Measurements from ENCODE around the gene PPP1CC. TPM values are rescaled to one million over a fixed set of nuclear protein-coding genes. Genes with fewer than 3 reads are reported as not detected.
A peak's percentile ranks its signal among the peaks of the same experiment; 100 is the strongest.

PPP1CC gene
- total and polyA plus RNA-seq, 7 experiments from 2014 or later, result 108 to 218 (median 138) TPM

- H3K4me1 Mint-ChIP-seq, result peaks cover 21 to 44% (median 34%) of the 10 kb centered on the region in 7 donors
- POLR2A ChIA-PET, result interaction anchor here (0.8 kb wide), 1 partner anchor 1670 kb away, joined by 3 read pairs; no protein-coding TSS in a partner anchor
- CTCF ChIA-PET, result no interaction called here
- H3K27ac Mint-ChIP-seq, result peak overlapping the region in 4 of 9 donors; percentile 28 to 58 (median 46)
- Histone ChIP-seq H3K36me3 (ENCODE audit: control insufficient read depth in 2 of 3, insufficient read depth in 3 of 3, low read length in 3 of 3) (no peaks in the 10 kb centered on the region), H3K27ac (ENCODE audit: low read depth, low read length) (no peak overlapping the region), H3K27me3 (ENCODE audit: control insufficient read depth in 2 of 2, insufficient read depth in 2 of 2, low read length in 2 of 2) (no peaks in the 10 kb centered on the region), H3K9me3 (ENCODE audit: control insufficient read depth in 2 of 3, low read length in 3 of 3) (no peaks in the 10 kb centered on the region), H3K4me3 (ENCODE audit: low read length) (no peak overlapping the region), H3K4me1 (ENCODE audit: control insufficient read depth in 2 of 2, insufficient read depth in 2 of 2, low read length in 2 of 2) (peaks cover 5 to 25% of the 10 kb centered on the region in 2 donors)
- peaks cover 0 to 5% (median 0%) of the 10 kb centered on the region in 5 donors for H3K36me3 Mint-ChIP-seq
- no peak for DNase-seq
- no peaks in the 10 kb centered on the region for H3K9me3 Mint-ChIP-seq
- no peak overlapping the region for H3K4me3 Mint-ChIP-seq
- intact Hi-C loops (cut with micrococcal nuclease), result no loop called here
- no peaks in the 10 kb centered on the region for H3K27me3 Mint-ChIP-seq
- ATAC-seq, result no peak
These were observed 39.4 kb upstream of the PPP1CC start for GRCh38 chr12:110782094-110782493.

- ATAC-seq, result peak; percentile 93
- POLR2A ChIA-PET, result interaction anchor here (1.0 kb wide), 1 partner anchor 42 kb away, joined by 3 read pairs; no protein-coding TSS in a partner anchor
- no peak overlapping the region for H3K4me3 ChIP-seq (ENCODE audit: low read length)
These were observed 37.8 kb upstream of the PPP1CC start for GRCh38 chr12:110780448-110780847.

GRCh38 chr12:110778833-110779577, 36.3 kb upstream of the PPP1CC start:
- CTCF ChIA-PET, result interaction anchor here (0.6 kb wide), 2 partner anchors 46 to 59 kb away, joined by 3 read pairs; no protein-coding TSS in a partner anchor
- no peak overlapping the region for H3K27ac ChIP-seq (ENCODE audit: low read depth, low read length)
- ATAC-seq (no peak), DNase-seq (no peak)
- H3K4me3 ChIP-seq (ENCODE audit: low read length), result no peak overlapping the region
- peaks cover 0 to 3% (median 0%) of the 10 kb centered on the region in 11 donors for H3K9me3 Mint-ChIP-seq
- H3K36me3 Mint-ChIP-seq, result peaks cover 0 to 5% (median 0%) of the 10 kb centered on the region in 5 donors
- intact Hi-C loops (cut with micrococcal nuclease), result loop anchor here in 1 of 2 donors (5.0 kb wide), 1 partner anchor 48 kb away; no protein-coding TSS in a partner anchor
- peaks cover 30 to 61% (median 50%) of the 10 kb centered on the region in 7 donors for H3K4me1 Mint-ChIP-seq
- H3K9me3 ChIP-seq (ENCODE audit: control insufficient read depth in 2 of 3, low read length in 3 of 3), result no peaks in the 10 kb centered on the region
- no peaks in the 10 kb centered on the region for H3K27me3 Mint-ChIP-seq
- H3K27me3 ChIP-seq (ENCODE audit: control insufficient read depth in 2 of 2, insufficient read depth in 2 of 2, low read length in 2 of 2), result no peaks in the 10 kb centered on the region
- peak overlapping the region; percentile 2 to 81 (median 66) for H3K4me3 Mint-ChIP-seq
- peak overlapping the region; percentile 9 to 96 (median 87) for H3K27ac Mint-ChIP-seq
- POLR2A ChIA-PET, result interaction anchor here (0.6 to 1.4 kb wide), 4 partner anchors 18 to 878 kb away, joined by 3 to 4 read pairs (median 3); partner anchors contain the start of gene PPP1CC
- H3K36me3 ChIP-seq (ENCODE audit: control insufficient read depth in 2 of 3, insufficient read depth in 3 of 3, low read length in 3 of 3), result no peaks in the 10 kb centered on the region
- H3K4me1 ChIP-seq (ENCODE audit: control insufficient read depth in 2 of 2, insufficient read depth in 2 of 2, low read length in 2 of 2), result peaks cover 9 to 37% of the 10 kb centered on the region in 2 donors

More at GRCh38 chr12:110780448-110780847, 37.8 kb upstream of the PPP1CC start:
- Histone ChIP-seq H3K27ac (ENCODE audit: low read depth, low read length) (peak overlapping the region; percentile 57), H3K9me3 (ENCODE audit: control insufficient read depth in 2 of 3, low read length in 3 of 3) (no peaks in the 10 kb centered on the region), H3K36me3 (ENCODE audit: control insufficient read depth in 2 of 3, insufficient read depth in 3 of 3, low read length in 3 of 3) (no peaks in the 10 kb centered on the region), H3K4me1 (ENCODE audit: control insufficient read depth in 2 of 2, insufficient read depth in 2 of 2, low read length in 2 of 2) (peaks cover 9 to 37% of the 10 kb centered on the region in 2 donors), H3K27me3 (ENCODE audit: control insufficient read depth in 2 of 2, insufficient read depth in 2 of 2, low read length in 2 of 2) (no peaks in the 10 kb centered on the region)
- CTCF ChIA-PET, result no interaction called here
- Mint-ChIP-seq H3K4me3 (peak overlapping the region; percentile 54 to 85 (median 65)), H3K9me3 (no peaks in the 10 kb centered on the region), H3K27ac (peak overlapping the region; percentile 85 to 96 (median 90)), H3K4me1 (peaks cover 30 to 59% (median 47%) of the 10 kb centered on the region in 7 donors), H3K36me3 (peaks cover 0 to 5% (median 0%) of the 10 kb centered on the region in 5 donors), H3K27me3 (no peaks in the 10 kb centered on the region)
- intact Hi-C loops (cut with micrococcal nuclease), result loop anchor here (1.0 to 2.0 kb wide), 2 partner anchors 38 to 46 kb away; partner anchors contain the start of gene PPP1CC (in 2 of the 2)
- peak in 8 of 9 donors; percentile 45 to 78 (median 62) for DNase-seq

GRCh38 chr12:110776410-110776809, 33.7 kb upstream of the PPP1CC start:
- Mint-ChIP-seq H3K27ac (peak overlapping the region; percentile 12 to 91 (median 64)), H3K4me1 (peaks cover 28 to 66% (median 60%) of the 10 kb centered on the region in 7 donors), H3K9me3 (peaks cover 0 to 3% (median 0%) of the 10 kb centered on the region in 11 donors), H3K4me3 (peak overlapping the region in 5 of 10 donors; percentile 4 to 60 (median 7)), H3K36me3 (peaks cover 0 to 5% (median 0%) of the 10 kb centered on the region in 5 donors), H3K27me3 (no peaks in the 10 kb centered on the region)
- ChIA-PET CTCF (interaction anchor here (0.6 to 0.7 kb wide), 2 partner anchors 21 to 158 kb away, joined by 3 read pairs; no protein-coding TSS in a partner anchor), POLR2A (interaction anchor here (0.6 to 0.9 kb wide), 2 partner anchors 29 to 490 kb away, joined by 3 read pairs; no protein-coding TSS in a partner anchor)
- H3K36me3 ChIP-seq (ENCODE audit: control insufficient read depth in 2 of 3, insufficient read depth in 3 of 3, low read length in 3 of 3), result no peaks in the 10 kb centered on the region
- H3K4me3 ChIP-seq (ENCODE audit: low read length), result no peak overlapping the region
- DNase-seq (peak in 1 of 9 donors; percentile 64), ATAC-seq (no peak)
- H3K9me3 ChIP-seq (ENCODE audit: control insufficient read depth in 2 of 3, low read length in 3 of 3), result no peaks in the 10 kb centered on the region
- intact Hi-C loops (cut with micrococcal nuclease), result loop anchor here in 1 of 2 donors (1.0 to 5.0 kb wide), 2 partner anchors 34 to 51 kb away; partner anchors contain the start of gene PPP1CC
- no peak overlapping the region for H3K27ac ChIP-seq (ENCODE audit: low read depth, low read length)
- no peaks in the 10 kb centered on the region for H3K27me3 ChIP-seq (ENCODE audit: control insufficient read depth in 2 of 2, insufficient read depth in 2 of 2, low read length in 2 of 2)
- H3K4me1 ChIP-seq (ENCODE audit: control insufficient read depth in 2 of 2, insufficient read depth in 2 of 2, low read length in 2 of 2), result peaks cover 9 to 43% of the 10 kb centered on the region in 2 donors

- intact Hi-C loops (cut with micrococcal nuclease), result loop anchor here in 1 of 2 donors (1.0 to 5.0 kb wide), 2 partner anchors 34 to 51 kb away; partner anchors contain the start of gene PPP1CC
- CTCF ChIA-PET, result interaction anchor here (0.6 to 0.7 kb wide), 2 partner anchors 21 to 158 kb away, joined by 3 read pairs; no protein-coding TSS in a partner anchor
- peak overlapping the region in 6 of 9 donors; percentile 6 to 91 (median 56) for H3K27ac Mint-ChIP-seq
These were observed 33.3 kb upstream of the PPP1CC start for GRCh38 chr12:110775997-110776396.

GRCh38 chr12:110774824-110775223, 32.1 kb upstream of the PPP1CC start:
- H3K27me3 Mint-ChIP-seq, result no peaks in the 10 kb centered on the region
- DNase-seq (no peak), ATAC-seq (no peak)
- peak overlapping the region in 5 of 9 donors; percentile 7 to 68 (median 36) for H3K27ac Mint-ChIP-seq
- Histone ChIP-seq H3K36me3 (ENCODE audit: control insufficient read depth in 2 of 3, insufficient read depth in 3 of 3, low read length in 3 of 3) (no peaks in the 10 kb centered on the region), H3K27ac (ENCODE audit: low read depth, low read length) (no peak overlapping the region), H3K4me1 (ENCODE audit: control insufficient read depth in 2 of 2, insufficient read depth in 2 of 2, low read length in 2 of 2) (peaks cover 5 to 33% of the 10 kb centered on the region in 2 donors), H3K4me3 (ENCODE audit: low read length) (no peak overlapping the region), H3K27me3 (ENCODE audit: control insufficient read depth in 2 of 2, insufficient read depth in 2 of 2, low read length in 2 of 2) (no peaks in the 10 kb centered on the region), H3K9me3 (ENCODE audit: control insufficient read depth in 2 of 3, low read length in 3 of 3) (no peaks in the 10 kb centered on the region)
- CTCF ChIA-PET, result no interaction called here
- POLR2A ChIA-PET, result no interaction called here
- peaks cover 0 to 3% (median 0%) of the 10 kb centered on the region in 11 donors for H3K9me3 Mint-ChIP-seq
- intact Hi-C loops (cut with micrococcal nuclease), result loop anchor here in 1 of 2 donors (5.0 kb wide), 1 partner anchor 52 kb away; no protein-coding TSS in a partner anchor
- peaks cover 0 to 4% (median 0%) of the 10 kb centered on the region in 5 donors for H3K36me3 Mint-ChIP-seq
- peaks cover 25 to 56% (median 49%) of the 10 kb centered on the region in 7 donors for H3K4me1 Mint-ChIP-seq
- H3K4me3 Mint-ChIP-seq, result no peak overlapping the region

More at GRCh38 chr12:110775997-110776396, 33.3 kb upstream of the PPP1CC start:
- Mint-ChIP-seq H3K4me3 (peak overlapping the region in 4 of 10 donors; percentile 4 to 60 (median 18)), H3K4me1 (peaks cover 28 to 67% (median 61%) of the 10 kb centered on the region in 7 donors), H3K27me3 (no peaks in the 10 kb centered on the region), H3K36me3 (peaks cover 0 to 5% (median 0%) of the 10 kb centered on the region in 5 donors), H3K9me3 (peaks cover 0 to 3% (median 0%) of the 10 kb centered on the region in 11 donors)
- H3K9me3 ChIP-seq (ENCODE audit: control insufficient read depth in 2 of 3, low read length in 3 of 3), result no peaks in the 10 kb centered on the region
- no peak overlapping the region for H3K27ac ChIP-seq (ENCODE audit: low read depth, low read length)
- H3K27me3 ChIP-seq (ENCODE audit: control insufficient read depth in 2 of 2, insufficient read depth in 2 of 2, low read length in 2 of 2), result no peaks in the 10 kb centered on the region
- ATAC-seq (no peak), DNase-seq (no peak)
- H3K36me3 ChIP-seq (ENCODE audit: control insufficient read depth in 2 of 3, insufficient read depth in 3 of 3, low read length in 3 of 3), result no peaks in the 10 kb centered on the region
- no peak overlapping the region for H3K4me3 ChIP-seq (ENCODE audit: low read length)
- POLR2A ChIA-PET, result no interaction called here
- peaks cover 9 to 43% of the 10 kb centered on the region in 2 donors for H3K4me1 ChIP-seq (ENCODE audit: control insufficient read depth in 2 of 2, insufficient read depth in 2 of 2, low read length in 2 of 2)

Data from naive thymus-derived CD4-positive, alpha-beta T cell (primary cell).